Measurements from ENCODE around the gene RGS19.

The RGS19 gene

DNA sequence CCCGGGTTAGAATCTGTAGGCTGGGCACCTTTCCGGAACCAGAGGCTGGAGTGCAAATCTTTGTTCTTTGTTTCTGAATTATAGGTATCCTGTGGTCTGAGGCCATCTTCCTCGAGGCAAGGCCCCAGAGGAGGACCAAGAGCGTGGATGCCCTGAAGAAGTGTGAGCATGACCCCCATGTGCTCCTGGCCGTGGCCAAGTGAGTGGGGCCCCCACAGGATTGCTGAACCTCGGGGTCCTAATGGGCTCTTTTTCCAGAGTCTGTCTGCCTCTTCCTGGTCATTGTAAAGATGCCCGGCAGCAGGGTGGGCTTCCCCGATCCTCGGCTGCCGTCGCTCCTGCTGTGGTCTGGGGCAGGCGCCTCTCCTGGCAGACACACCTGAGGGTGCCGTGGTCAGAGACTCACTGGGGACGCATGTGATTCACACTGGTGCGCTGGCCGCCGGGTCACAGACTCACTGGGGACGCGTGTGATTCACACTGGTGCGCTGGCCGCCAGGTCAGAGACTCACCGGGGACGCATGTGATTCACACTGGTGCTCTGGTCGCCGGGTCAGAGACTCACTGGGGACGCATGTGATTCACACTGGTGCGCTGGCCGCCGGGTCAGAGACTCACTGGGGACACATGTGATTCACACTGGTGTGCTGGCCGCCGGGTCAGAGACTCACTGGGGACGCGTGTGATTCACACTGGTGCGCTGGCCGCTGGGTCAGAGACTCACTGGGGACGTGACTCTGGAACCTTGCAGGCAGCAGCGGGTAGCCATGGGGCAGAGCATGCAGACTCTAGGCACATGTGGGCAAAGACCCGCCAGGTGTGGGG lies 49.8 kb downstream of the RGS19 start:
- H3K4me3 ChIP-seq (ENCODE audit: low read depth, low read length): no peak overlapping the region
- TF ChIP-seq CTCF (conservative IDR thresholded peaks at IDR 0.05; ENCODE audit: low read depth, low read length): no peak
- no peak for DNase-seq (ENCODE audit: low read depth)

- H3K4me3 ChIP-seq (ENCODE audit: low read depth, low read length): no peak overlapping the region
- TF ChIP-seq CTCF (conservative IDR thresholded peaks at IDR 0.05; ENCODE audit: low read depth, low read length): no peak
- DNase-seq (ENCODE audit: low read depth): no peak
Observed at GRCh38 chr20:64027981-64028685, 51.2 kb downstream of the RGS19 start.

GRCh38 chr20:64025826-64026412 lies 53.4 kb downstream of the RGS19 start:
- no peak for TF ChIP-seq CTCF (conservative IDR thresholded peaks at IDR 0.05; ENCODE audit: low read depth, low read length)
- no peak for DNase-seq (ENCODE audit: low read depth)
- H3K4me3 ChIP-seq (ENCODE audit: low read depth, low read length): no peak overlapping the region

DNA sequence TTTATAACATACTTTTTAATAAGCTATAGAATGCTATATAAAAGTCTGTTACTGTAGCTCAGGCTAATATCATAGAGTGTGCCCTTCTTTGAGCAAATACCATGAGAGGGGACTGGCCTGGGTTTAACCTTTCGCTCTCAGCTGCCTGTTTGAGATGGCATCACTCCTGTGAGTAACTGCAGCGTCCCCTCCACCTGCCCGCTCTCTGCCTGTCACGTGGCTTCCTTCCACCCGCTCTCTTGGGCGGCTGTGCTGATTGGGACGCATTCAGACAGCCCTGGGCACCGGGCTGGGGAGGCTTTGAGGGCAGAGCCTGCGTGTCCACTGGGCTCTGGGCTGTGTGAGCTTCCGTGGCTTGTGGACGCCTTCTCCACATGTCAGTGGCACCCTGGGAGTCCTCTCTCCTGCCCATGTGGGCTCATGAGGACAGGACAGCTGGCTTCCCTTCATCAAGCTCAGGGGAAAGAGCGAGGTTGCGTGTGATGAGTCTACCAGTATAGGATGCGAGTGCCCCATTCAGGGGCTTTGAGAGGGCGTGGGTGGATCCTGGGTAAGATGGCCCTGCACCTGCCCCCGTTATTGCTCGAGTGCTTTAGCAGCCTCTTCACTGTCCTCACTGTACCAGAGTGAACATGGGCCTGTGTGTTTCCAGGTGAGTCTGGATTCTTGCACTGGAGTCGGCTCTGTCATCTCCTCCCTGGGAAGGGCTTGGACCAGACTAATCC lies 54.1 kb downstream of the RGS19 start:
- DNase-seq (ENCODE audit: low read depth): no peak
- TF ChIP-seq CTCF (conservative IDR thresholded peaks at IDR 0.05; ENCODE audit: low read depth, low read length): no peak
- H3K4me3 ChIP-seq (ENCODE audit: low read depth, low read length): no peak overlapping the region

- no peak overlapping the region for H3K4me3 ChIP-seq (ENCODE audit: low read depth, low read length)
- no peak for TF ChIP-seq CTCF (conservative IDR thresholded peaks at IDR 0.05; ENCODE audit: low read depth, low read length)
- no peak for DNase-seq (ENCODE audit: low read depth)
Observed at GRCh38 chr20:64024141-64024990, 55.0 kb downstream of the RGS19 start.
